OCI-M1 (cell line): Measurements from ENCODE around the gene SSH2.

ENCODE experiments used
- DNase-seq: peaks from one replicate; lab custom pipeline; 2025; lab: John Stamatoyannopoulos, UW

Gene SSH2

DNA sequence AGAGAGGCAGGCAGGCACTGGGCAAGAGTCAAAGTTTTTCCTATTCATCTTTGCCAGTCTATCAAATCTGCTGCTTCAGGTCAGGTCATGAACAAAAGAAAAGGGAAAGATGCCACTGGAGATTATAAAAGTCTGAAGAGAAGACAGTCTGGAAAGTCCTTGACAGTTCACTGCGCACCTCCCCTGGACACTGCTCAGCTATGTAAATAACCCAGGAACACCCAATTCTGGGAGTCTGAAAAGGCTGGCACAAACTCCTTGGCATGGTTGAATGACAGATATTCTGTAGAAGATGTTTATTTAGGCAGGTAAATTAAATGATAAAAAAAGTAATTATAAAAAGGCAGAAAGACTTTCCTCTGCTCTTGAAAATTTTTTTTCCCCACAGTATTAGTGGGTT lies 302.1 kb downstream of the SSH2 start:
- no peak for DNase-seq

DNA sequence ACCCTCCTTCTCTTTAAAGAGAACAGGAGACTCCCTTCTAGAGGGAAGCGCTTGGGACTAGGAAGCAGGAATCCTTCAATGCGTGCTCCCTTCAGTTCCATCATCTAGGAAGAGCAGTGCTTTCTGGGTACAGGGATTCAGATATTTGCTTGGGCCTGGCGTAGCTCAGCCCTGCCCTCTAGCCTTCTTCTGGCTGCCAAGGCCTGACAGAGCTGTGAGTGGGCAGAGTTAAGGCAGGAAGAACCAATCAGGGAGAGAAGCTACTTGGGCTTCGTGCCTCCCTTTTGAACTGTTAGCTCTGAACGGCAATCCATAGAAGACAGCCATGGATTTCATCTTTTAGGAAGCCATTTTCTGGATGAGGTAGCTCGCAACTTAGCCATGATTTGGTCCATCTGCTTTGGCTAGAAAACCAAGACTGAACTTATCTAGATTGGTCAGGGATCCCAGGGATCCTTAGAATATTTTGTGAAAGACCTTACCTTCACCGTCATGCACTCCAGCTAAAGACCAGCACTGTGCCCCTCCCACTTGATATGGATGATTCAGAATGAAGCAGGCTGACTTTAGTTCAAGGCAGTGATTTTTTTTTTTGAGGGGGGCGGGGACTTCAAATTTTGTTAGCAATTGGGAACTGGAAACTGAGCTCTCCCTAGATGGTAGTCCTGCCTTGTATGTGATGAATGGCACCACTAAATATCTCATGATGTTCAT lies 304.8 kb downstream of the SSH2 start:
- DNase-seq, result no peak

DNA sequence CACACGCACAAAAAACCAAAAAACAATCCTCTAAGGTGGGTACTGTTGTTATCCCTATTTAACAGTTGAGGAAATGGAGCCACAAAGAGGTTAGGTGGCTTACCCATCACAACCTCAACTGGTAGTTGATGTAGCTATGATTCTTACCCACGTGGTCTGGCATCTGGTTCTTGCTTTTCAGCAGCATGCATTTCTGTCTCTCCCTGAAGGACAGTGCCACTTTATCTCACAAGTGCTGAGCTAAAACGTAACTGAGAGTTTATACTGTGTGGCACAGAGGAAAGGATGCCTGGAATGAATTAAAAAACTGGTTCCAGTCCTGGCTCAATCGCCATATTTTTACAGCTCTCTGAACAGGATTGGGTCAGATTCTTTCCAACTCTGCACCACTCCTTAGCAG lies 305.4 kb downstream of the SSH2 start:
- DNase-seq, result no peak

- no peak for DNase-seq
These were observed 306.8 kb downstream of the SSH2 start for GRCh38 chr17:29623283-29623647.

DNA sequence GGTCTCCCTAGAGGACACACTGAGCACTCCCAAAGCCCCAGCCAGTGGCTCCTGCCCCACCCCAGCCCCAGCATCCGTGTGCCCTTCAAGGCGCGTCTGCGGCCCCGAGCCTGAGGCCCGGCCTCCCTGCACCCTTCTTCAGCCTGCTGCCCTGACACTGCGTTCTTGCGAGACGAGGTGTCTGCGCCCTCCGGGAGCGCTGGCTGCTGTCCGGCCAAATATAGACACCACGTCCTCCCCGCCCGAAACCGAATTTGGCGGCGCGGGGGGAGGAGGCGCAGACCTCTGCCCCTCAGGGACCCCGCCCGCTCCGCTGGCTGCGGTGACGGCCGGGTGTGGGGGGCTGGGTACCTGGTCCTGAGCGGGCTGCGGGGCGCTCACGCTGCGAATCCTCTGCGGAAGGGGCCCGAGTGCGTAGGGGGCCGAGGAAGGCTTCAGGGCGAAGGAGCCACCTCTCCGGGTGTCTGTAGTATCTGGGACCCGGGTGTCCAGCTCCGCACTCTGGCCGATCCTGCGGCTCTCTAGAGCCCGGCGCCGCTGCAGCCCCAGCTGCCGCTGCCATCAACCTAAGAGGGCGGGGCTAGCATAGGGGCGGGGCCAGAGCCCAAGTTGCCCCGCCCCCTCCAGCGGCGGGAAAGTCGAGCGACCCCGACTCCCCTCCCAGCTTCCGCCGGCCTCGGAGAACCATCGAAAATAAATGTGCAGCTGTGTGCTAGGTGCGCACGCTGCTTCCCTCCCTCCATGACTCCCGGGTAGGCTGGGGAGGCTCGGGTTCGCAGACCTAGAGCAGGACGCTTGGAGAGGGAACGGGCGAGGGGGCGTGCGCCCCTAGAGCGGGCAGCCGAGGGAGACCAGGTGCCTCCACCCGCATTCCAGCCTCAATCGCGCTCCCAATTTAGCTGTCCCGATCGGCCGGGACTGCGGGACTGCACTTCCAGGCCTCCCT lies 307.4 kb downstream of the SSH2 start, which contains the start of gene CORO6:
Gene CORO6 (minus strand): TSS at position 576 of the 946 bp plus-strand sequence. CDS start 1,491 bp downstream, outside the sequence.
- peak; percentile 68 for DNase-seq

DNA sequence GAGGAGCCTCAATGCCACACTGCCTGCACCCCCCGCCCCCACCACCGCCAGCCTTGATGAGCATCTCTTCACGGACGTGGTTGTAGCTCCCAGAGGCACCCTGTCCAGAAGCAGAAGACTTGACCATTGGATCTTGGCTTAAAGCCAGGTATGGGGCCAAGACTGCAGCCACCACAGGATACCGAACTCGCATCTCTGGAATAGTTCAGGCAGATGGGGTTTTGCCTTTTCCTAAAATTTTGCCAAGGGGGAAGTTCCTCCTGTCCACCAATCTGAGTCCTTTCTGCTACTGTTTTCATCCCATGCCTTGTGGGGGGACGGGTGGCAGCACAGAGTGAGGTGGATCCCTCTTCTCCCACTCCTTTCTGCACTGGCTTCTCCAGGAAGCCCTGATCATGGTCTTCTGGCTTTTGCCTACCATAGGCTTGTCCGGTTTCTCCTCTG lies 308.3 kb downstream of the SSH2 start:
- no peak for DNase-seq

- DNase-seq, result no peak
These were observed 309.1 kb downstream of the SSH2 start for GRCh38 chr17:29620779-29621500.

DNA sequence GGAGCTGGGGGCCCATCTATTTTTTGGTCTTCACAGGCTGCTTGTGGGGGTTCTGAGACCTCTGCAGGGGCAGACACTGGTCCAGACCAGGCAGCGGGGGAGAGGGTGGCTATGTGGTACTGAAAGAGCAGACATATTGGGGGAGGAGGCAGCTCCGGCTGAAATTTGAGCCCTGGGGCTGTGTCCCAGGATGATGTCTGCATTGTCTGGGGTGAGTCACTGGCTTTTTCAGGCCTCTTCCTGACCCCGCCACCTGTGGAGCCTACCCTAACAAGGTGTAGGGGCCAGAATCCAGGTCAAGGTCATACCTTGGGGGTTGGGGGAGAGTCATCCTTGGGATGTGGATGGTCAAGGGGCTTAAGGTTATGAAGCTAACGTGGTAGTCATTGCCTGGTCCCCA lies 309.8 kb downstream of the SSH2 start:
- DNase-seq, result no peak

GRCh38 chr17:29619251-29619650 lies 310.8 kb downstream of the SSH2 start:
- peak; percentile 39 for DNase-seq

DNA sequence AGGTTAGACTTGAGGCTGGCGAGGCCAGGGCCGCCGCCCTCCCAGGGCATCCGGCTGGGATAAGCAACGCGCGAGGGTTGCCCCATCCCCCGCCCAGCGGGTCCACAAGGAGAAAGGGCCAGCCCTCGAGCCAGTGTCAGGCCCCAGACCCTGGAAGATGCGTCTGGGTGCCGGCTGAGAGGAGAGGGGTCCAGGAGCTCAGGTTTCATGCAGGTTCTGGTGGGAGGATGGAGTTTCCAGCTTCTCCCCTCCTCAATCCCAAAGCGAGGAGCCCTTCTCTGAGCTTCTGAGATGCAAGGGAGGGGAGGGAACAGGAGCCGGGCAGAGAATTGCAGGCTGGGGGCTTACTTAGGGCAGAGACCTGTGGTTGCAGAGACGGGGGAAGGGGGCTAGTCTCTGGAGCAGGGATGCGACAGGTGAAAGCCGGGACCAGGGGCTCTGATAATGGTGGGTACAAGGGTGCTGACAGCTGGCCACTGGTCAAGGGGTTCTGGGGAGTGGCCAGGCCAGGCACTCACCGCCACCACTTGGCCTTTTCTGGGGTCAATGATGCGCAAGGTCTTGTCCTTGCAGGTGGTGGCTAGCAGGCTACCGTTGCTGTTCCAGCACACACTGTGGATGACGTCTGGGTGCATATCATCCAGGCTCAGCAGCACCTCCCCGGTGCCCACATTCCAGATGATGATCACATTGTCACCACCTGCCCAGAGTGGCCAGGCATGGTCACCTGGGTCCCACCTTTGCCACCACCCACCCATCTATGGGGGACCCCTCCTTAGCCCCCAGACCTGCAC lies 311.6 kb downstream of the SSH2 start:
- no peak for DNase-seq

DNA sequence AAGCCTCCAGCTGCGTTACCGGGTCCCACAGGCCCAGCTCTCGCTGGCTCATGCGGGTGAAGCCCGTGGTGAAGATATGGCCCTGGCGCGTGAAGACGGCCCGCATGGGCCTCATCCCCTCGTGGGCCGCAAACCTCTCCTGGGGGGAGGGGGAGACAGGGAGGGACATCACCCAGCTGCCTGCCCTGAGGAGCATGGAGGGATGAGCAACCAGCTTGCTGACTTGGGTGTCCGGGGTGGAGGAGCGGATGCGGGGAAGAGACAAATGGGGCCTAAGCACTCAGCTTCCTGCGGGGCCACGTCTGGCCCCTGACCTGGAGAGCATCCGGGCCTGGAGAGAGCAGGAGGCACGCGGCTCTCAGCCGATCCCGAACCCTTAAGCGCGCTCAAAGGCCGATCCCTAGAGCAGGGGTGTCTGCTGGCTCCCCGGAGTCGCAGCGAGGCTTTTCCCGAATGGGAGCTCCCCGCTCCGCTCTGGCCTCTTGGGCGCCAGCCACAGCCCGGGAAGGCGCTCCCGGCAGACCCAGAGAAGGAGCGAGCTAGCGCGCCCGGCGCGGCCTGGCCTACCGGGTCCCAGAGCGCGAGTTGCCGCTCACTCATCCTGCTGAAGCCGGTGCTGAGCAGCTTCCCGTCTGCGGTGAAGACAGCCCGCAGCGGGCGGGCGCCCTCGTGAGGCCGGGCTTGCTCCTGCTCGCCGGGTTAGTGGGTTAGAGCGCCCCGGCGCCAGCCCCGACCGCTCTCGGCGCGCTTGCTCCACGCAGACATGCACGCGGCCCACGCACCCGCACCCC lies 312.4 kb downstream of the SSH2 start:
- peak; percentile 95 for DNase-seq

- peak; percentile 89 for DNase-seq
These were observed 312.9 kb downstream of the SSH2 start for GRCh38 chr17:29617125-29617480.

DNA sequence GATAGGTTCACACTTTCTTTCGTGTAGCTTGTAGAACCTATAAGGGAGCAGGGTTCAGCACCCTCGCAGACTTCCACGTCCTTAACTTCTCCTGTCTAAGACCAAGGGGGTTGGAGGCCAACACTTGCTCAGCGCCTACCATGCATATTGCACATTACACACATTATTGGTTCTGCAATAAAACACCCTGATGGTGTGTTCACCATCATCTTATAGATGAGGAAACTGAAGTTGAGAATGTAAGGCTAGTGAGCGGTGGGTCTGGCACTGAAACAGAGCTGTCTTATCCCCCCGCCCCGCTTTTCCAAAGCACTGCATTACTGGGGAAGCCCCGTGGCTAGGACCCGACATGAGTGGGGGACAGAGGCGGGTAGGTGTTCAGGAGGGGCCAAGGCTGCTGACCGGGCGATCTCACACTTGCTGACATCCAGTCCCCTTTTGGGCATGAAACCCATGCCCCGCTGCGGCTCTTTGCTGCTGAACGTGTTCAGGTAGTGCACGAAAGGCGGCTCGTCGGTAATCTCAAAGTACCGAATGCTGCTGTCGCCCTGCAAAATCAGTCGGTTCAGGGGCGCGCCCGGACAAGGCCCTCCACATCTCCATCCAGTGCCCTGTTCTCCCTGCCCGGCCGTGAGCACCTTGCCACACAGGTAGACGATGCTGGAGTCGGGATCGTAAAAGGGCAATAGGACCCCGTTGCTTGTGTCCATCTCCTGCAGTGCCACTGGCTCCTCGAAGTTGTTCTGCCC lies 313.6 kb downstream of the SSH2 start:
- DNase-seq, result no peak

DNA sequence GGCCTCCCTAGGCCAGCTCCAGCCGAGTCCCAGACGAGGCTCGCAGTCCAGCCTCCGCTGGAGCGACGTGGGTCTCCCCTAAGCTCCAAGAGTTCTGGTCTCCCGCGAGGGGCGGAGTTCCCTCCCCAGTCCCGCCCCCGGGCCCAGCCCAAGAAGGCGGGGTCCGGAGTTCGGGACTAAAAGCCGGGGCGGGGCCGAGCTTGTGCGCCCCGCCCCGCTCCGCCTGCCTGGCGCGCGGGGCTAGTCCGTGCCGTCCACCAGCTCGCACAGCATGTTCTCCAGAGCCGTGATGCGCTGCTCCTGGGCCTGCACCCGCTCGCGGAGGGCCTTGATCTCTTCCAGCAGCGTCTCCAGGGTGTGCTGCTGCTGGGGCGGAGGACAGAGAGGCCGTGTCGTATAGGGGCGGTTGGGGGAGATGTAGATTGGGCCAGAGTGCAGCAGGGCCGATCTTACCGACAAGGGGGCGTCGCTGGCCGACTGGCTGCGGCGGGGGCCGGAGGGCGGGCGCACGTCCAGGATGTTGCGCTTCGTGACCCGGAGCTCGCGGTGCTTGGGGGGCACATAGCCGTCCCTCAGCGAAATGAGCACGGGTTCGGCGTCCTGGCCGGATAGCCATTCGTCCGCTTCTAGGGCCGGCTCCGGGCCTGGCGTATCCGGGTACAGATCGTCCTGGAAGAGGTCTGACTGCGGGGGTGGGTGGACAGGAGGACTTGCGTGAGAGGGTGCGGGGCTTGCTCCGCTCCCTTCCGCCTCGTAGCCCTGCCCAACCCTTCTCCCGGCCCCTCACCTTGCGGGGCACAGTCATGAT lies 314.3 kb downstream of the SSH2 start:
- DNase-seq, result peak; percentile 97

DNA sequence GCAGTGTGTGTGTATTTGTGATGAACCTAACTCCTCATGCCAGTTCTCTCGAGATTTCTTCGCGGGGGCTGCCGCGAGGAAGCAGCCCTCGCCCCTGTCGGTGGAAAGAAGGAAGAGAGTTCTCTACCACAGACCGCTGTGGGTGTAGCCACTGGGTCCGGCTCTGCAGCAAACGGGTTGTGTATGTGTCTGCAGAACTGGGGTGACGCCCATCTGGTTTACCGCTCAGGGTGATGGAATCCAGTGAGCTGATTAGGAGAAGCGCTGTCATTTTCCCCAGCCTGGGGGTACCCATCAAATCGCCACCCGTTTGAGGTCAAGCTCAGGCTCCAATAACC lies 315.0 kb downstream of the SSH2 start:
- peak; percentile 82 for DNase-seq

DNA sequence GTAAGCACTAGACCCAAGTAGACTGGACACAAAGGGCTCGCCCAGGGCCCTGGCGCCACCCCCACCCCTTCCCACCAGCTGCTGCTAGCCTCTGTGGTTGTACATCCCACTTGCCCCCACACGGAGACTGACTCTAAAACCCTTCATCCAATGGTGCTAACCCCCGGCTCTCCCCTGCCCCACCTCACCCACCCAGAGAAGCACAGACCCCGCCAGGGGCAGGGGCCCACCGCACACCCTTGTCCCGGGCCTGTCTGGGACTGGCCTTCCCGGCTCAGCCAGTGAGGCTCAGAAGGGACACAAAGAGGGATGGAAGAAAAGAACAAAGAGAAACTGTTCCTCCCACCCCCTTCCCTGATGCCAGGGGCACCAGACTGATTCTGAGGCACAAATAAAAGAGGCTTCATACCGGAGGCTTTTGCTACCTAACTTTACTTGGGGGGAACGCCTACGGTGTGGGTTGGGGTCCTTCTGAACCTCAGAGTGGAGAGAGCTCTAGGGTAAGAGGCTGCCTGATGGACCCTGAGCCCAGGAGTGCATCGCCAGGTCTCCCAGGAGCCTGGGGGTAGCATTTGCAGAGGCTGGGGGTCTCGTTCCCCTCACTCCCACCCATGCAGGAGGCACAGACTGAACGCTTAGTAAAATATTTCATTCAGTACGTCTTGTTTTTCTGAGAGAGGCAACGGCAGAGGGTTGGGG lies 315.5 kb downstream of the SSH2 start:
- no peak for DNase-seq

- no peak for DNase-seq
These were observed 316.2 kb downstream of the SSH2 start for GRCh38 chr17:29613856-29614255.

DNA sequence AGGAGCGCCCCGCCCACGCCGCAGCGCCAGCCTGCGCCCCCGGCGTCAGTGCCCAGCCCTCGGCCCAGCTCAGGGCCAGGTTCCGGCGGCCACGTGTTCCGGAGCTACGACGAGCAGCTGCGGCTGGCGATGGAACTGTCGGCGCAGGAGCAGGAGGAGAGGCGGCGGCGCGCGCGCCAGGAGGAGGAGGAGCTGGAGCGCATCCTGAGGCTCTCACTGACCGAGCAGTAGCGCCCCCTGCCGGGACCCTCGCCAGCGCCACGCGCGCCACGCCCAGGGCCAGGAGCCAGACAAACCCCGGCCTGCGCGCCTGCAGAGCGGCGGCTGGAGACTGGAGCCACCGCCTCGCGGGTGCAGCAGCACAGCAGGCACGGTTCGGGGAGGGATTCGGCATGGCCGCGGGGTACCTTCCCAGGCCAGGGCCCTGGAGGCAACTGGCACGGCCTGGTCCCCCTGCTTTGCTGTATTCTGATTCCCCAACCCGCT lies 316.6 kb downstream of the SSH2 start:
- DNase-seq, result peak; percentile 98
